OCI-LY3 (cell line): Measurements from ENCODE around the gene CDKN2A.

ENCODE experiments used
- H2AFZ ChIP-seq: fragments of 200-600, 300-600 bp; shearing (Covaris generic); 2 replicates; pipeline ENCODE4 v1.6.0; 2014; ENCODE audit warnings: antibody characterized with exemption, low read depth, low read length
- H3K27ac ChIP-seq: fragments of 200-600, 300-600 bp; sonication (generic); 2 replicates; pipeline ENCODE4 v1.5.1; 2014; ENCODE audit warnings: mild to moderate bottlenecking, low read length, moderate library complexity, mixed read lengths
- H3K27me3 ChIP-seq: fragments of 200-600, 300-600 bp; sonication (generic); 2 replicates; pipeline ENCODE4 v1.6.1; 2014; ENCODE audit warnings: low read depth, low read length, mixed read lengths
- H3K36me3 ChIP-seq: fragments of 200-600, 300-600 bp; sonication (generic); replicated peaks from 2 replicates; pipeline ENCODE3; 2014; ENCODE audit warnings: low read depth, low read length, mixed read lengths
- H3K4me1 ChIP-seq: fragments of 300-600, 200-600 bp; sonication (generic); 2 replicates; pipeline ENCODE4 v1.6.1; 2014; ENCODE audit warnings: low read length, mixed read lengths
- H3K4me2 ChIP-seq: fragments of 200-600, 300-600 bp; sonication (generic); 2 replicates; pipeline ENCODE4 v1.6.1; 2014; ENCODE audit warnings: low read length, mixed read lengths
- H3K4me3 ChIP-seq: fragments of 300-600, 200-600 bp; sonication (generic); 2 replicates; pipeline ENCODE4 v1.5.1; 2014; ENCODE audit warnings: antibody characterized with exemption, mild to moderate bottlenecking, low read length, moderate library complexity
- H3K79me2 ChIP-seq: fragments of 300-600, 200-600 bp; shearing (Covaris generic); 2 replicates; pipeline ENCODE4 v1.6.1; 2014; ENCODE audit warnings: mild to moderate bottlenecking, low read length, mixed read lengths
- H3K9ac ChIP-seq: fragments of 300-600, 200-600 bp; shearing (Covaris generic); 2 replicates; pipeline ENCODE4 v1.6.0; 2014; ENCODE audit warnings: mild to moderate bottlenecking, low read length, moderate library complexity
- H3K9me3 ChIP-seq: fragments of 200-600, 300-600 bp; shearing (Covaris generic); 2 replicates; pipeline ENCODE4 v1.6.1; 2014; ENCODE audit warnings: low read length, mixed read lengths; ENCODE audit not compliant: insufficient read depth
- H4K20me1 ChIP-seq: fragments of 200-600, 300-600 bp; sonication (generic); 2 replicates; pipeline ENCODE4 v1.6.1; 2016; ENCODE audit warnings: low read length, mixed read lengths; ENCODE audit not compliant: insufficient read depth
- CTCF ChIP-seq: fragments of 200-600, 300-600 bp; sonication (generic); IDR thresholded peaks from 2 replicates; pipeline ENCODE4 v1.5.1; 2014; ENCODE audit warnings: antibody characterized with exemption, low read length, low read depth
- EZH2phosphoT487 ChIP-seq: fragments of 200-600 bp; shearing (Covaris generic); IDR thresholded peaks from 2 replicates; pipeline ENCODE4 v1.6.1; 2018; ENCODE audit warnings: antibody characterized with exemption, mixed run types, low read depth

Gene CDKN2A

GRCh38 chr9:22029231-22029630 is 35.0 kb upstream of the CDKN2A start:
- Histone ChIP-seq H3K4me1 (no peaks in the 10 kb centered on the region), H3K27ac (no peak overlapping the region), H2AFZ (no peak overlapping the region), H3K9ac (no peak overlapping the region), H3K4me2 (no peak overlapping the region), H3K9me3 (no peaks in the 10 kb centered on the region), H3K4me3 (no peak overlapping the region), H4K20me1 (no peaks in the 10 kb centered on the region), H3K36me3 (no peaks in the 10 kb centered on the region), H3K79me2 (no peaks in the 10 kb centered on the region), H3K27me3 (no peaks in the 10 kb centered on the region)
- no peak for TF ChIP-seq EZH2phosphoT487
- TF ChIP-seq CTCF = no peak

- Histone ChIP-seq H3K27ac (no peak overlapping the region), H2AFZ (no peak overlapping the region), H3K4me3 (no peak overlapping the region), H3K9me3 (no peaks in the 10 kb centered on the region), H3K4me1 (no peaks in the 10 kb centered on the region), H3K4me2 (no peak overlapping the region), H3K36me3 (no peaks in the 10 kb centered on the region), H3K27me3 (no peaks in the 10 kb centered on the region), H3K9ac (no peak overlapping the region), H4K20me1 (no peaks in the 10 kb centered on the region), H3K79me2 (no peaks in the 10 kb centered on the region)
- TF ChIP-seq CTCF (no peak), EZH2phosphoT487 (no peak)
Measured at GRCh38 chr9:22028394-22028793, 34.2 kb upstream of the CDKN2A start.

- no peak overlapping the region for H3K27ac ChIP-seq
- no peak overlapping the region for H3K4me3 ChIP-seq
- H3K79me2 ChIP-seq = no peaks in the 10 kb centered on the region
- no peaks in the 10 kb centered on the region for H3K4me1 ChIP-seq
- H3K9ac ChIP-seq = no peak overlapping the region
- no peaks in the 10 kb centered on the region for H3K36me3 ChIP-seq
- H2AFZ ChIP-seq = no peak overlapping the region
- no peak overlapping the region for H3K4me2 ChIP-seq
- H3K9me3 ChIP-seq = no peaks in the 10 kb centered on the region
- TF ChIP-seq EZH2phosphoT487 (no peak), CTCF (no peak)
- H3K27me3 ChIP-seq = no peaks in the 10 kb centered on the region
- no peaks in the 10 kb centered on the region for H4K20me1 ChIP-seq
Measured at GRCh38 chr9:22026696-22027095, 32.5 kb upstream of the CDKN2A start.

GRCh38 chr9:22022396-22022795 is 28.2 kb upstream of the CDKN2A start:
- H3K9ac ChIP-seq = no peak overlapping the region
- TF ChIP-seq CTCF (no peak), EZH2phosphoT487 (no peak)
- no peaks in the 10 kb centered on the region for H3K27me3 ChIP-seq
- no peak overlapping the region for H3K27ac ChIP-seq
- H3K36me3 ChIP-seq = no peaks in the 10 kb centered on the region
- H3K79me2 ChIP-seq = no peaks in the 10 kb centered on the region
- H3K4me2 ChIP-seq = no peak overlapping the region
- no peaks in the 10 kb centered on the region for H4K20me1 ChIP-seq
- H3K4me1 ChIP-seq = no peaks in the 10 kb centered on the region
- H3K4me3 ChIP-seq = no peak overlapping the region
- H3K9me3 ChIP-seq = no peaks in the 10 kb centered on the region
- no peak overlapping the region for H2AFZ ChIP-seq
